HG02938 (cell line): ENCODE data around the gene MTIF3.
"Not testable (repeated sequence)": the region's sequence is repeated elsewhere in the genome, so short reads cannot be mapped to it uniquely, and the experiment has no call there.

Experiments used
- ATAC-seq: cut with Tn5 transposase; IDR thresholded peaks from one replicate; pipeline ENCODE4 v1.9.1; 2021; ENCODE audit warnings: mild to moderate bottlenecking, moderate library complexity; ENCODE audit not compliant: unreplicated experiment

Gene MTIF3

DNA sequence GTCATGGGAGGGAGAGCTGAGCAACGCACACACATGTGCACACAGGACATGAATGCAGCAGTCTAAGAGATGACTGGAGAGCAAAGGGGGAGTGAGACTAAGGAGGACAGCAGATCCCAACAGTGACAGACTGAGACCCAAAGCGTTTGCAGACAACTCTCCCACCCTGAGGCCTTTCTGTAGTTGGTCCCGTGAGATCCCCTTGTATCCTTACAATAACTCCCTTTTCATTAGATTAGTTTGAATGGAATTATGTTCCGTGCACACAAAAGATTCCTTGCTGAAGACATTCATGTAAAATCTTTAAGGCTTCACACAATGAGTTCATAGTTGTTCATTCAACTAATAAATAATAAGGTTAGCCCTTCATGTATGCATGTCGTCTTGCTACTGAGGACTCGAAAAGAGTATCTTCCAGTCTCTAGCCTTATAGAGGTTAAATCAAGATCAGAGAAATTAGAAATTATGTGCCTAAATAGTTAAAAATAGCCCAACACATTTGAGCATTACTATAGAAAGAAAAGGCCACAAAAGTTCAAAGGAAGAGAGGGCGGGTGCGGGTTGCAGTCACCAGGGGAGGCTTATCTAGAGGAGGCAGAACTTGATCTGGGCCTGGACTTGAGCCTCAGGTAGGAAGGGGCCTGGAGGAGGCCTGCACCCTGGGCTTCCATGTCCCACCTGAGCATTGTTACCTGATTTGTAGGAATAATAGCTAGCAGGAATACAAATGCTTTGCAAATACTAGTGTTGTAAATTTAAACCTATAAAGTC is 29.1 kb downstream of the MTIF3 start:
- no peak for ATAC-seq

DNA sequence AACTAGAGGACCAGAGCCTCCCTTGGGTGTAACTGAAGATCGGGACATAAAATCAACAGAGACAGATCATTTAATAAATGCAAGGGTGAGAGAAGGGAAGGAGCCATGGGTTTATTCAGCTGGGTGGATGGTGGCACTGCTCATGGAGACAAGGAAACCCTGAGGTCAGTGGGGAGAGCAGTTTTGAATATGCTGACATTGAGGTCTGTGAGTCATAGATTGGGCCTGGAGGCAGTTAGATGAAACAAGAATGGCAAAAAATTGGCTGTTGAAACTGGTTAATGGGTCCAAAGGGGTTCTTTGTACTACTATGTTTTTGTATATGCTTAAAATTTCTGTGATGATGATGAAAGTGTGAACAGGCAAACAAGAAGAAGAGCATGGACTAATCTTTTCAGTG is 31.0 kb downstream of the MTIF3 start:
- ATAC-seq: no peak

DNA sequence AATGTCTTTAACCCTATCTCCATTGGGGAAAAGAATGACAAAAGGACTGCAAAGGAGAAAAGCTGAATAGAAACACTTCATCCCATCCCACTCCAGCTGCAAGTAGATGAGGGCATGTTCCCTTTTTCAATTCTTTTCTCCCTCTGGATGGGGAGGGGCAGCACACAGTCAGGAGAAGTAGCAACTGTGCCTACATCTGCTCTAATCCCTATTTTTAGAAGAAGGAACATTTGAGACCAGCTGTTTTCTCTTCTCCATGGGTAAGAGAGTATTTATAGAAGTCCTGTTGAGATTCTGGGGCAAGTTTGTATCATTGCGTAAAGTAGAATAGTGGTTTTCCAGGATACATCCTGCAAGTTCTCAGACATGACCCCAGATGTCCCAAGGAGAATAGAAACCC is 35.2 kb downstream of the MTIF3 start:
- ATAC-seq: no peak

DNA sequence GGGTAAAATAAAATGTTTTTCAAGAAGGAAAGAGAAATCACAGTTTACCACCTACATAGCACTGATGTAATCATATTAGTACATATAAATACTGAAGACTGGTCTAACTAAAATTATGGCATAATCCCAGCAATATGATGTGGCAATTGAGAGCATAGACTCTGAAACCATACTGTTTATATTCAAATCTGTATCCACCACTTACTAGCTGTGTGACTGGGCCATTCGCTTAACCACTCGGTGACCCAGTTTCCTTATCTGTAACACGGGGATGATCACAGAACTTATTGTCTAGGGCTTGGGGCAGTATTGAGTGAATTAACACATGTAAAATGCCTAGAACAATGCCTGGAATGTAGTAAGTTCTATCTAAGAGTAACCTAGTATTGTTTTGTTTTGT is 39.0 kb downstream of the MTIF3 start:
- ATAC-seq: no peak

DNA sequence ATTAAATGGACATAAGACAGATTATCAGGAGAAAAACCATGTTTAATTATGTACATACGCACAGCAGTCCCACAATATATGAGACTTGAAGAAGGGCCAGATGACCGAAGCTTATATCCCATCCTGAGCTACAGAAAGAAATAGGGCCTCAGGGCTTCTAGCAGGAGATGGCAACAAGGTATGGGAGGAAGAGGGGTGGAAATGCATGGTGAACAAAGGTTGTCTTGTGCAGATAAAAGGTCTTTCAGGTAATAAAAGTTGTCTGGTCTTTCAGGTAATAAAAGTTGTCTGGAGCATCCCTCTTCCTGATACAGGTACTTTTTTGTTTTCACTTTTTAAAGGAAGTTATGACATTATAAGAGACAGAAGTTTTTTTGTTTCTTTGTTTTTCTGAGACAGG is 41.4 kb downstream of the MTIF3 start:
- no peak for ATAC-seq

- ATAC-seq: no peak
These were observed 42.3 kb downstream of the MTIF3 start for GRCh38 chr13:27408074-27408473.

GRCh38 chr13:27406178-27406939 is 44.0 kb downstream of the MTIF3 start:
- no peak for ATAC-seq

DNA sequence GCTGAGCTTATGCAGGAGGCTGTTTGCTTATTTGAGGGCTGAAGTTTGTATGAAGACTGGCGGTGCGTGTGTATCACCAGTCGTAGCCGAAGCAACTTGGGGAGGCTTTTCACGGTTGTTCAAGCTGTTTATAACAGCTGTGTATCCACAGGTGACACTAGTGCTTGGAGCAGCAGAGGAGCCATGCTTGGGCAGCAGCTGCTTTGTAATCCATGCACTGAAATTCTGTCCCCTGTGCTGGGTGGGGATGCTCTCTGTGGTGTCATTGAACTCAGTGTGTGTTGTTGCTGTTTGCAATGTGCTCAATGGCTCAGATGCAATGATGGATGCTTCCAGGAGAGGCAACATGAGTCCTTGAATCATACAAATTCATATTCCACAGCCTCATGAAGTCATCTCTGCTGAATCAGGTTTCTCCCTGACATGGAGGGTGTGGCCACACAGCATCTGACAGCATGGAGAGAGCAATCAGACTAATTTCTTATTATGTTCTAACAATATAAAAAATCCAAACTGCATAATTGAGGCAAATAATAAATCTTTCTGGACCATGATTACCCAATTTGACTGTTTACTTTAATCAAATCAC is 44.7 kb downstream of the MTIF3 start:
- no peak for ATAC-seq

DNA sequence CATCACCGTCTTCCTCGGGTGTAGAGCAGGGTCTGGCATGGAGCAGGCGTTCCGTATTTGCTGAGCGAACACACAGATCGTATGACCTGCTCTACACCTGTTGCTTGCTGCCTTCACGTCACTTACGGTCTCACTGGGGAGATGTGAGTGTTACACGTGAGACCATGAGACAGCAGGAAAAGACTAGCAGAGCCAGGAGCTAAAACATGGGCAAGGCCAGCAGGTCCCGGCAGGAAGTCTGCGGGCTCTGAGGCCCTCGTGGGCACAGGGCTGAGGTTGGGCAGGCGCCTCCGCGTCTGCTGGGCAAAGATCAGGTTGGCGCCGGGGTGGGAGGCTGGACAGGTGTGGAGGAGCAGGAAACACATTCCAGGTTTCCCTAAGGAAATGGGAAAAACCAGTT is 45.7 kb downstream of the MTIF3 start:
- ATAC-seq: no peak

DNA sequence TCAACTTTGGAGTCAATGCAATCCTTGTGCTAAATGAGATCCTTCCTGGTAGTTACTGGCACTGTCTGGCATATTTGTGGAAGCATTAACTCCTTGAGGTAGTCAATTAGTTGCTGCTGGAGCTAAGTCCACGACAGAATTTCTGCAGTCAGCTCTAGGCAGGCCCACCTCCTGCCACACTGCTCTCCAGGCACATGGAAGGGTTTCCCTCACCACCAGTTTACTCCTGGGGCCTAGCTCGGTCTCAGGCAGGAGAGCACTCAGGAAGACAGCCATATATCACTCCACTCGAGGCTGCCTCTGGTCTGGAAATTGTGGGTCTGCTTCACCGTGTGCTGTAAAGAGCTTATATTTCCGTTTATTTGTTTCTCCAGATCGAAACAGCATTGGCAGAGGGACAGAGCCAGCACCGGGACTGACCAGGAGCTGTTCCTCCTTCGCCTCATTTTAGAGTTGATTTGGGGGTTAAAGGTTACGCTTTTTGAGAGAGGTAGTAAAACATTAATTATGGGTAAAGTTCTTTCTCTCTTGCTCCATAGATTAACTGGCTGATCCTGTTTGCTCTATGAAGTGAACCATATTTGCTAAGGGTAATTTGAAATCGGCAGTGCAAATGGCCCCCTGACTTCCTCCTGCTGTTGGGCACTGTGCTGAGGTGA is 46.5 kb downstream of the MTIF3 start:
- ATAC-seq: no peak

- no peak for ATAC-seq
These were observed 47.1 kb downstream of the MTIF3 start for GRCh38 chr13:27403203-27403678.

GRCh38 chr13:27401210-27401609 is 49.2 kb downstream of the MTIF3 start:
- no peak for ATAC-seq

- not testable (repeated sequence) for ATAC-seq
These were observed 50.0 kb downstream of the MTIF3 start for GRCh38 chr13:27400405-27400804.

DNA sequence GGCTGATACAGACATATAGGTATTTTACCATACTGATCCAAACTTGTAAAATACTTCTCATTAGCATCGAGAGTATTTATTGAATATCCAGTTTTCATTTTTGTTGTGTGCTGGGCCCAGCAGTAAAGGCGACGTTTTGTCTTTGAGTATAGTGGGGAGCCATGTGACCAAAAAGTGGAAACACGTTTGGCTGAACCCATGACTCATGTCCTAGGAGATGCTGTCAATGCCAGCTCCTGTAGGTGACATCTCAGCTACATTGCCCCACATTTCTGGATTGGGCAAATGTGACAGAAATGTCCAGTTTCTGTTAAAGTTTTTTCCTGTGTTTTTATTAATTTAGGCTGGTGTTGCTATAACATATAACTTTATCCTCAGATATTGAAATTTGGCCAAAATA is 52.0 kb downstream of the MTIF3 start:
- ATAC-seq: no peak

DNA sequence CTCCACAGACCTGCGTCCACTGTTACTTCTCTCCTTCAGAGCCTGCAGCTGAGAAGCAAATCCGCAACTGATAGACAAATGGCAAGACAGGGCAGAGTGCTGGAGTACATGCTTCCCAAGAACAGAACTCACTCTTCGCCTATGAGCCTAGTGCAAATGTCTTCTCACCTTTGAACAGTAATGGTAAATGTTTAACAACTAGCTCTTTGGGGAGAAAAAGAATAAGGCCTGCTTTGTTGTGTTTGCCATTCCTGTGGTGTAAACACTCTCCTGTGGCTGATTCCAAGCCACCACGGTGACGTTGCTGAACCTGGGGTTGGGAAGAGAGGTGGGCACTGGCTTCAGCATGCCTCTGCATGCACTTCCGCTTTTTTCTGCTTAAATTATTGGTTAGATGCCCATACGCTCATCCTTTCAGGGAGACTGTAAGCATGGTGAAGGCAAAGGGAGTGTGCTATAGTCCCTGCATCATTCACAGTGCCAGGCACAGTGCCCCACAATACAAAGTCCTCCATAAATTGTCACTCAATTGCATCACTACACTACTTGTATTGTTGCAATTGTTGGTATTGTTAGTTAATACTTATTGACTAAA is 54.0 kb downstream of the MTIF3 start:
- no peak for ATAC-seq

DNA sequence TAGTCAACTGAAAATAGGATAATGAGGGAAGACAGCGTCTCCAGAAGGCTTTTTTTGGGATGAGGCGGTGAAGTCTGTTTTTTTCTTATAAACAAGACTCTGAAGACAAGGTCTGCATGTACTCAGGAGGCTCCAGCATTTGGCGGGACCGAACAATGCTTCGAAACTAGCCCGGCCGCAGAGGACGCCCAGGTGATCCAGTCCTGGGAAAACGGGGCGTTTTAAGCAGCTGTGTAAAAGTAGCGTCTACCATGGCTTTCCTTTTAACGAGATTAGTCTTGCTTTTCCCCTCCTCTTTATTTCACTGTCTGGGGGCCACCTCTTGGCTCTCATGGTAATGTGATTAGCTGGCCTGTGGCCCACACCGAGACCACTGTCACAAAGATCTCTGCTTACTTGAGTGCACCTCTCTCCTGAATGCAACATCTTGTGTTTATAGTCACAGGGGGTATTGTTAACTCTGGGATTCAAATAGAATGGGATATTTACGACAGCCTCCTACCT is 55.3 kb downstream of the MTIF3 start:
- ATAC-seq: no peak

DNA sequence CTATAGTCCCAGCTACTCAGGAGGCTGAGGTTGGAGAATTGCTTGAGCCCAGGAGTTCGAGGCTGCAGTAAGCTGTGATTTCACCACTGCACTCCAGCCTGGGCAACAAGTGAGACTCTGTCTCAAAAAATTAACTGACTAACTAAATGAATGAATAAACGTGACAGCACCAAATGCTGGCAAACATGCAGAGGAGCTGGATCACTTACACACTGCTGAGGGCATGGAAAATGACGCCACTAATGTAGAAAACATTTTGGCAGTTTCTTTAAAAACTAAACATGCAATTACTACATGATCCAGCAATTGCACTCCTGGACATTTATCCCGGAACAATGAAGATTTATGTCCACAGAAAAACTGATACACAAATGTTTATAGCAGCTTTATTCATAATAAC is 57.3 kb downstream of the MTIF3 start:
- no peak for ATAC-seq

GRCh38 chr13:27391471-27391870 is 58.9 kb downstream of the MTIF3 start:
- no peak for ATAC-seq

GRCh38 chr13:27389891-27390290 is 60.5 kb downstream of the MTIF3 start:
- ATAC-seq: no peak

GRCh38 chr13:27388241-27388640 is 62.1 kb downstream of the MTIF3 start:
- ATAC-seq: no peak
